ENCODE measurements around the gene GJA5. TPM values are rescaled to one million over a fixed set of nuclear protein-coding genes. Genes with fewer than 3 reads are reported as not detected.

Gene GJA5
- total and polyA plus RNA-seq, 3 experiments from 2014 or later, result not detected

DNA sequence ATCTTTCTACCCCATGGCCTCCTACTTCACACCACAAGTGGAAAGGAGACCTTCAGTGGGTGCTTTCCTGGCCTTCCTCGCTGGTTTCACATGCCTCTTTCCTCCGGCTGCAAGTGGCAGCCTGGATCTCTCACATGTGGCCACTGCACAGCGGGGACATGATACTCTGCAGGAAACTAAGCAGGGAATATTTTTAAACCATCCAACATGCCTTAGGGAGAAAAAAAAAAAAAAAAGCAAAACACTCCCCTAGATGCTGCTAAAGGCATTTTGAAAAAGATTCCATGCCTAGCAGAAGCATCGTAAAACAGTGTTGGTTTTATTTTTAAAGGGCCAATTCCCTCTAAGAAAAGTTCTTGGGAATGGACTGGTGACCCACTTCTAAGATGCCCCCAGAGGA is 12.2 kb upstream of the GJA5 start:
- Histone ChIP-seq H3K27me3 (ENCODE audit: insufficient read depth, low read length, poor library complexity, severe bottlenecking) (peaks cover 14% of the 10 kb centered on the region), H3K4me1 (ENCODE audit: insufficient read depth, low read length) (no peaks in the 10 kb centered on the region), H3K4me3 (ENCODE audit: low read length) (no peak overlapping the region), H3K9me3 (ENCODE audit: low read length) (no peaks in the 10 kb centered on the region), H3K36me3 (ENCODE audit: insufficient read depth, low read length) (no peaks in the 10 kb centered on the region), H3K27ac (ENCODE audit: low read depth, low read length) (no peak overlapping the region)
- H3K27ac Mint-ChIP-seq, result no peak overlapping the region
- H3K27me3 Mint-ChIP-seq, result peaks cover 37 to 52% of the 10 kb centered on the region in 2 donors
- H3K9me3 Mint-ChIP-seq, result peaks cover 0 to 1% (median 0%) of the 10 kb centered on the region in 5 donors
- ChIA-PET POLR2A (no interaction called here), CTCF (no interaction called here)
- H3K36me3 Mint-ChIP-seq, result no peaks in the 10 kb centered on the region
- H3K4me3 Mint-ChIP-seq, result no peak overlapping the region
- no peak for DNase-seq
- peaks cover 0 to 2% (median 0%) of the 10 kb centered on the region in 3 donors for H3K4me1 Mint-ChIP-seq

DNA sequence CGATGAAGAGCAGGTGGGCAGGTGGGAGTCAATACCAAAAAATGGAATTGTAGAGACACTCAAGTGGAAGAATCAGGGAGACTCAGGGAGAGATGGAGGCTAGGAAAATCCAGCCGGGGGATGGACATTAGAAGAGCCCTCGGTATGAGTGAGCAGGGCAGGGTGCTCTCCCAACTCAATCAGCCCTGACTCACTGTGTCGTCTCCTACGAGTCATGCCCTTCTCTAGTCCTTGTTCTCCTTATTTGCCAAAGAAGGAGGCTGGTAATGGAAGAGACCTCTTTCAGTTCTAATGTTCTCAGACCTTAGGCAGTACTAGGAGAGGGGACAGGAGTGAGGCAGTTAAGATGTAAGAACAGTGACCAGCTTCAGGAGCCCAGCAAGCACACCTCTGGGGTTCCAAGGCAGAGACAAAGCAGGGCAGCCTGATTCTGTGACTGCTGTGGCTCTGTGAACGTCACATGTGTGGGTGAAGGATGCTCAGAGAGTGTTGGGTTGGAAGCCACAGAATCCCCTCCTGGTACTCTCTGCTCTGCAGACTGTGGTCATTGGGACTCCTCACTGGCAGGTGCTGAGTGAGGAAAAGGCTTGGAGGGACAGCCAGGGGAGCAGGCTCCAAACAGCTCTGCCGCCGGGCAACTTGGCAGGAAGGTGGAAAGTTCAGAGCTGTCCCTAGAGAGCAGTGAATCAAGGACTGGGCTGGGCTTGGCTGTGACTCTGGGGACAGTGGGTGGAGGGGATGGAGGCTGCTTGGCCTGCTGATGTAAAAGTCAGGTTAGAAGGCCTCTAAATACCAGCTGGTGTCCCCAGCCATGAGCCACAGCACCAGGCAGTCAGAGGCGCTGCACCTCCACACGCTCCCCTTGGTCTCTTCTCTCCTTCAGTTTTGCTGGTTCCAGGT is 11.1 kb upstream of the GJA5 start:
- Histone ChIP-seq H3K36me3 (ENCODE audit: insufficient read depth, low read length) (no peaks in the 10 kb centered on the region), H3K4me1 (ENCODE audit: insufficient read depth, low read length) (no peaks in the 10 kb centered on the region), H3K27me3 (ENCODE audit: insufficient read depth, low read length, poor library complexity, severe bottlenecking) (peaks cover 14% of the 10 kb centered on the region), H3K4me3 (ENCODE audit: low read length) (no peak overlapping the region), H3K9me3 (ENCODE audit: low read length) (no peaks in the 10 kb centered on the region), H3K27ac (ENCODE audit: low read depth, low read length) (no peak overlapping the region)
- no peak for DNase-seq
- Mint-ChIP-seq H3K9me3 (peaks cover 0 to 1% (median 0%) of the 10 kb centered on the region in 5 donors), H3K27me3 (peaks cover 34 to 45% of the 10 kb centered on the region in 2 donors), H3K4me3 (no peak overlapping the region), H3K27ac (no peak overlapping the region), H3K36me3 (no peaks in the 10 kb centered on the region), H3K4me1 (peaks cover 0 to 2% (median 0%) of the 10 kb centered on the region in 3 donors)
- CTCF ChIA-PET, result no interaction called here
- POLR2A ChIA-PET, result no interaction called here

DNA sequence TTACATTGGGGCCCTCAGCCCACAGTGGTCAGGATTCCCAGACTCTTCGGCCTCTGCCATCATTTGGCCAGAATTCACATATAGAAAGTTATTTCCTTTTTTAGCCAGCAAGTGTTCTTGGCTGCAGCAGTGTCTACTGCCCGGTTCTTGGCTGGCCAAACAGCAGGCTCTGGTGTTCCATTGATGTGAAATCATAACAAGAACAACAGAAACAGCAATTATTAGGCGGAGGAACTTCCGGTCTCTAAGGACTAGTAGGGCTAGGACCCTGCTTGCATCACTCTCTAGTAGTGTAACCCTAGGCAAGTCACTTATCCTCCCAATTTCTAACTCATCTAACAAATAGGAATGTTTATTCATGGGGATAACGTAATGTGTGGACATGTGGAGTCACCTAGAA is 8.7 kb upstream of the GJA5 start:
- Mint-ChIP-seq H3K9me3 (no peaks in the 10 kb centered on the region), H3K27ac (no peak overlapping the region), H3K4me3 (no peak overlapping the region), H3K27me3 (peaks cover 19 to 22% of the 10 kb centered on the region in 2 donors), H3K4me1 (peaks cover 1 to 2% (median 2%) of the 10 kb centered on the region in 3 donors), H3K36me3 (no peaks in the 10 kb centered on the region)
- CTCF ChIA-PET, result no interaction called here
- Histone ChIP-seq H3K27ac (ENCODE audit: low read depth, low read length) (no peak overlapping the region), H3K4me3 (ENCODE audit: low read length) (no peak overlapping the region), H3K27me3 (ENCODE audit: insufficient read depth, low read length, poor library complexity, severe bottlenecking) (peaks cover 8% of the 10 kb centered on the region), H3K36me3 (ENCODE audit: insufficient read depth, low read length) (no peaks in the 10 kb centered on the region), H3K9me3 (ENCODE audit: low read length) (no peaks in the 10 kb centered on the region), H3K4me1 (ENCODE audit: insufficient read depth, low read length) (no peaks in the 10 kb centered on the region)
- DNase-seq, result no peak
- POLR2A ChIA-PET, result no interaction called here

DNA sequence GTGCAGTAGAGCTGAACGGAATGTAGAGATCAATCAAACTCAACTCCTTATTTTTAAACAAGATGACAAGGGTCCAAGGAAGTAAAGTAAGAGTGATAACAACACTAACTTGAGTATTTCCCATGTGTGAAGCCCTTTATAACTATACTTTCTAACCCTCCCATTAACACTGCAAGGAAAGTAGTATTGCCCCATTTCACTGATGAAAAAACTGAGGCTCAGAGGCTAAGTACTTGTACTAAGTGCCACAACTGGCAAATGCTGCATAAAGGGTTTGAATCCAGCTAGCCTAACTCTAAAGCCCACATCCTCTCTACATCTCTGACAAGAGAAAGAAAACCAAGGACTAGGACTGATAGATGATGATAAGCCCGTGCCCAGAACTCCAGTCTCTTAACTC is 8.2 kb upstream of the GJA5 start:
- Mint-ChIP-seq H3K27me3 (peaks cover 15 to 16% of the 10 kb centered on the region in 2 donors), H3K4me1 (peaks cover 3 to 5% (median 5%) of the 10 kb centered on the region in 3 donors), H3K27ac (no peak overlapping the region), H3K36me3 (no peaks in the 10 kb centered on the region), H3K9me3 (no peaks in the 10 kb centered on the region), H3K4me3 (no peak overlapping the region)
- H3K27me3 ChIP-seq (ENCODE audit: insufficient read depth, low read length, poor library complexity, severe bottlenecking), result peaks cover 3% of the 10 kb centered on the region
- ChIA-PET CTCF (no interaction called here), POLR2A (no interaction called here)
- H3K27ac ChIP-seq (ENCODE audit: low read depth, low read length), result no peak overlapping the region
- H3K4me1 ChIP-seq (ENCODE audit: insufficient read depth, low read length), result peaks cover 2% of the 10 kb centered on the region
- H3K36me3 ChIP-seq (ENCODE audit: insufficient read depth, low read length), result no peaks in the 10 kb centered on the region
- no peaks in the 10 kb centered on the region for H3K9me3 ChIP-seq (ENCODE audit: low read length)
- no peak for DNase-seq
- H3K4me3 ChIP-seq (ENCODE audit: low read length), result no peak overlapping the region

DNA sequence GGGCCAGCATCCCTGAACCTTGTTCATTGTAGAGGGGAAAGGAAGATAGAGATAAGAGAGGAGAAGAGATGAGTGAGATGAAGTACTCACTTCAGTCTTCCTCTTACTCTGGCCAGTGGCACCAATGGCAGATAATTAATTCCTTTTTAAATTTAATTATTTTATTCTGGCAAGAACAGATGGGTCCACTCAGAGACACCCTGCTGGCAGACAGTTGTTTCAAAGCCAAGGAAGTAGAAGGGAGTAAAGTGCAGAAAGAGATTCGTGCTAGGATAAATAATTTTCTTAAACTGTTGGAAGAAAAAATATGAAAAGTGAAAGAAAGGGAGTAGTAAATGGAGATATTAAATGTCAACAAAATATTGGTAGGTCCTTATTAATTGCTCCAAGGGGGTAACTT is 7.7 kb upstream of the GJA5 start:
- Histone ChIP-seq H3K27me3 (ENCODE audit: insufficient read depth, low read length, poor library complexity, severe bottlenecking) (peaks cover 3% of the 10 kb centered on the region), H3K4me3 (ENCODE audit: low read length) (no peak overlapping the region), H3K27ac (ENCODE audit: low read depth, low read length) (no peak overlapping the region), H3K4me1 (ENCODE audit: insufficient read depth, low read length) (peaks cover 7% of the 10 kb centered on the region), H3K9me3 (ENCODE audit: low read length) (no peaks in the 10 kb centered on the region), H3K36me3 (ENCODE audit: insufficient read depth, low read length) (no peaks in the 10 kb centered on the region)
- Mint-ChIP-seq H3K9me3 (no peaks in the 10 kb centered on the region), H3K4me3 (no peak overlapping the region), H3K4me1 (peaks cover 6 to 10% (median 9%) of the 10 kb centered on the region in 3 donors), H3K27ac (no peak overlapping the region), H3K36me3 (no peaks in the 10 kb centered on the region), H3K27me3 (peaks cover 11 to 13% of the 10 kb centered on the region in 2 donors)
- POLR2A ChIA-PET, result no interaction called here
- CTCF ChIA-PET, result no interaction called here
- no peak for DNase-seq

DNA sequence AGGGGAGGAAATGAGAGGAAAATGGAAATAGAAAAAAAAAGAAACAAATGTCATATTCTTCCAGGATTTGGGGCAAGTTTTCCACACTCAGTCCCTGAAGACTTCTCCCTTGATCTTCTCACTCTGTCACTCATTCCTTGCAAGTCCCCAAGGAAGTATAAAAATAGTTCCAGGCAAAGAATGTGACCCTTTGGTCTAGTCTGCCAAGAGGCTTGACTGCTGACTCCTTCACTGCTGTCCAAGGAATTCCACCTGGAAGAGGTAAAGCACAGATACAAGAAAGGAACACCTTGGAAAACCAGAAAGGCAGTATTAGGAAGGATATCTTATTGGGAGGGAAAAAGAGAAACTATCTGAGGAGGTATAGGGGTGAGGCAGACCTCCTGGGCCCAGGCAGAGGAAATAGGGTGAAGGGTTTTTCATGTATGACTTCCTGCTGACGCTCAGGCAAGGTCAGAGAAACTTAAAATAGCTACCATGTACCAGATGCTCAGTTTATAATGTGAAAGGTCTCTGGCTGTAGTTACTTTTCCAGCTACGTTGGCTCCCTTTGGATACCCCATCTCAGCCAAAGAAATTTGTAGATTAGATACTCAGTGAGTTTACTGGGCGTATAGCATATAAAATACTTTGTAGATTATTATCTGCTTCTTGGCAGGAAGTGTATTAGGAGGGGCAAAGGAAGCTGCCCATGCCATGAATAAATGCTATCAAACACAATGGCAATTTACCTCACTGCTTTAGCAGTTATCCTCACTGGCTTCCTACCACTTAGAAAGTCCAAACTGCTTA is 2.0 kb upstream of the GJA5 start:
- peak in 2 of 5 donors; percentile 12 to 14 for DNase-seq
- Mint-ChIP-seq H3K36me3 (no peaks in the 10 kb centered on the region), H3K9me3 (peaks cover 0 to 2% (median 0%) of the 10 kb centered on the region in 5 donors), H3K27me3 (peaks cover 0 to 9% of the 10 kb centered on the region in 2 donors), H3K4me1 (peaks cover 26 to 35% (median 27%) of the 10 kb centered on the region in 3 donors), H3K27ac (peak overlapping the region; percentile 8 to 83 (median 71)), H3K4me3 (peak overlapping the region in 6 of 7 donors; percentile 19 to 64 (median 47))
- no peaks in the 10 kb centered on the region for H3K27me3 ChIP-seq (ENCODE audit: insufficient read depth, low read length, poor library complexity, severe bottlenecking)
- H3K4me3 ChIP-seq (ENCODE audit: low read length), result peak overlapping the region; percentile 49
- H3K4me1 ChIP-seq (ENCODE audit: insufficient read depth, low read length), result peaks cover 23% of the 10 kb centered on the region
- ChIA-PET CTCF (no interaction called here), POLR2A (no interaction called here)
- no peaks in the 10 kb centered on the region for H3K9me3 ChIP-seq (ENCODE audit: low read length)
- H3K27ac ChIP-seq (ENCODE audit: low read depth, low read length), result no peak overlapping the region
- H3K36me3 ChIP-seq (ENCODE audit: insufficient read depth, low read length), result no peaks in the 10 kb centered on the region

DNA sequence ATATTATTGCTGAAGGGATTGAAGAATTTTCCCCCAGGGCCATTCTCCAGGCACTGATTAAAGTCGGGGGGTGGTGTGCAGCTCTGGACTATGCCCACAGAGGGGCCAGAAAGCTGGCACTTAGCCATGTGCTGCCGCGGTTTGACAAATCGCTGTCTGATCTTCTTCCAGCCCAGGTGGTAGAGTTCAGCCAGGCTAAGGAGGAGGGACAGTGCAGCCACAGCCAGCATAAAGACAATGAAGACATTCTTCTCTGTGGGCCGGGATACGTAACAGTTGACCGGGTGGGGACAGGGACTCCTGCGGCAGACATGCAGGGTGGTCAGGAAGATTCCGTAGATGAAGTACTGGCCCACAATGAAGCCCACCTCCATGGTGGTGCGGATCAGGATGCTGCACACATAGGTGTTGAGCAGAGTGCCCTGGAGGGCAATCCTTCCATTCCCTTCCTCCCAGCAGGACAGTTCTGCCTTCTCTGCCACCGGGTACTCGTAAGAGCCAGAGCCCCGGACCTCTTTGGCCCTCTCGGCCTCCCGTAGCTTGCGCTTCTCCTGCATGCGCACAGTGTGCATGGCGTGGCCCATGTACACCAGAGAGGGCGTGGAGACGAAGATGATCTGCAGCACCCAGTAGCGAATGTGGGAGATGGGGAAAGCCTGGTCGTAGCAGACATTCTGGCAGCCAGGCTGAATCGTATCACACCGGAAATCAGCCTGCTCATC is 1.9 kb downstream of the GJA5 start:
- Mint-ChIP-seq H3K36me3 (no peaks in the 10 kb centered on the region), H3K27me3 (peaks cover 0 to 9% of the 10 kb centered on the region in 2 donors)
- H3K9me3 ChIP-seq (ENCODE audit: low read length), result no peaks in the 10 kb centered on the region

More for the DNA sequence above, 1.9 kb downstream of the GJA5 start:
- peaks cover 21% of the 10 kb centered on the region for H3K4me1 ChIP-seq (ENCODE audit: insufficient read depth, low read length)
- ChIA-PET POLR2A (no interaction called here), CTCF (no interaction called here)
- Mint-ChIP-seq H3K4me1 (peaks cover 22 to 30% (median 25%) of the 10 kb centered on the region in 3 donors), H3K4me3 (no peak overlapping the region), H3K9me3 (peaks cover 0 to 2% (median 0%) of the 10 kb centered on the region in 5 donors), H3K27ac (peak overlapping the region in 1 of 8 donors; percentile 30)
- no peaks in the 10 kb centered on the region for H3K36me3 ChIP-seq (ENCODE audit: insufficient read depth, low read length)
- no peak for DNase-seq
- H3K27me3 ChIP-seq (ENCODE audit: insufficient read depth, low read length, poor library complexity, severe bottlenecking), result no peaks in the 10 kb centered on the region
- H3K27ac ChIP-seq (ENCODE audit: low read depth, low read length), result no peak overlapping the region
- H3K4me3 ChIP-seq (ENCODE audit: low read length), result no peak overlapping the region
